ENCODE data around the gene ANKMY1. TPM values are rescaled to one million over a fixed set of nuclear protein-coding genes. Genes with fewer than 3 reads are reported as not detected.

The ANKMY1 gene
- polyA plus RNA-seq, 2 of the 4 experiments (the other 2 are of a cell fraction) = 10.6 to 16.5 TPM

DNA sequence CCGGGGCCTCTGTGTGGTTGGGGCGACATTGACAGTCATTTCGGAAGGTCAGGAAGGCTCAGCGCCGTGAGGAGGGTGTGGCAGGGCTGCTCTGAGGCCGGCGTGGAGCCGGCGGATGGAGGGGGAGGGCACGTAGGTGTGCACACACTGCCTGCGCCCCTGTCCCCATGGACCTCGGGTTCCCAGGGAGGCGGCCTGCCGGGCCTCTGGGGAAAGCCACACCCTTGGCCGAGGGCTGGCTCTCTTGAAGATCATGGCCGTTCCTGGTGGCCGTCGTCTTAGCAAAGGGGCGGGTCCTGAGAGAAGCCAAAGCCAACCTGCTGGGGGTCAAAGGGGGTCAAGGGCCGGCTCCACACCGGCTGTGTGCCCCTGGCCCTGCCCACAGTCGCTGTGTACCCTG, 110.5 kb downstream of the ANKMY1 start (continued):
- TF ChIP-seq, protein P1, sequence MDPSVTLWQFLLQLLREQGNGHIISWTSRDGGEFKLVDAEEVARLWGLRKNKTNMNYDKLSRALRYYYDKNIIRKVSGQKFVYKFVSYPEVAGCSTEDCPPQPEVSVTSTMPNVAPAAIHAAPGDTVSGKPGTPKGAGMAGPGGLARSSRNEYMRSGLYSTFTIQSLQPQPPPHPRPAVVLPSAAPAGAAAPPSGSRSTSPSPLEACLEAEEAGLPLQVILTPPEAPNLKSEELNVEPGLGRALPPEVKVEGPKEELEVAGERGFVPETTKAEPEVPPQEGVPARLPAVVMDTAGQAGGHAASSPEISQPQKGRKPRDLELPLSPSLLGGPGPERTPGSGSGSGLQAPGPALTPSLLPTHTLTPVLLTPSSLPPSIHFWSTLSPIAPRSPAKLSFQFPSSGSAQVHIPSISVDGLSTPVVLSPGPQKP (IDR thresholded peaks at IDR 0.05; ENCODE audit: low read depth, low read length) = no peak
- no peak for TF ChIP-seq FOSL2 (IDR thresholded peaks at IDR 0.05)
- no peak for TF ChIP-seq FOSL2 (CRISPR knock-in tag; IDR thresholded peaks at IDR 0.05)
- TF ChIP-seq REST (IDR thresholded peaks at IDR 0.05) = no peak
- TF ChIP-seq, protein P2, sequence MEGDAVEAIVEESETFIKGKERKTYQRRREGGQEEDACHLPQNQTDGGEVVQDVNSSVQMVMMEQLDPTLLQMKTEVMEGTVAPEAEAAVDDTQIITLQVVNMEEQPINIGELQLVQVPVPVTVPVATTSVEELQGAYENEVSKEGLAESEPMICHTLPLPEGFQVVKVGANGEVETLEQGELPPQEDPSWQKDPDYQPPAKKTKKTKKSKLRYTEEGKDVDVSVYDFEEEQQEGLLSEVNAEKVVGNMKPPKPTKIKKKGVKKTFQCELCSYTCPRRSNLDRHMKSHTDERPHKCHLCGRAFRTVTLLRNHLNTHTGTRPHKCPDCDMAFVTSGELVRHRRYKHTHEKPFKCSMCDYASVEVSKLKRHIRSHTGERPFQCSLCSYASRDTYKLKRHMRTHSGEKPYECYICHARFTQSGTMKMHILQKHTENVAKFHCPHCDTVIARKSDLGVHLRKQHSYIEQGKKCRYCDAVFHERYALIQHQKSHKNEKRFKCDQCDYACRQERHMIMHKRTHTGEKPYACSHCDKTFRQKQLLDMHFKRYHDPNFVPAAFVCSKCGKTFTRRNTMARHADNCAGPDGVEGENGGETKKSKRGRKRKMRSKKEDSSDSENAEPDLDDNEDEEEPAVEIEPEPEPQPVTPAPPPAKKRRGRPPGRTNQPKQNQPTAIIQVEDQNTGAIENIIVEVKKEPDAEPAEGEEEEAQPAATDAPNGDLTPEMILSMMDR (IDR thresholded peaks at IDR 0.05) = no peak

DNA sequence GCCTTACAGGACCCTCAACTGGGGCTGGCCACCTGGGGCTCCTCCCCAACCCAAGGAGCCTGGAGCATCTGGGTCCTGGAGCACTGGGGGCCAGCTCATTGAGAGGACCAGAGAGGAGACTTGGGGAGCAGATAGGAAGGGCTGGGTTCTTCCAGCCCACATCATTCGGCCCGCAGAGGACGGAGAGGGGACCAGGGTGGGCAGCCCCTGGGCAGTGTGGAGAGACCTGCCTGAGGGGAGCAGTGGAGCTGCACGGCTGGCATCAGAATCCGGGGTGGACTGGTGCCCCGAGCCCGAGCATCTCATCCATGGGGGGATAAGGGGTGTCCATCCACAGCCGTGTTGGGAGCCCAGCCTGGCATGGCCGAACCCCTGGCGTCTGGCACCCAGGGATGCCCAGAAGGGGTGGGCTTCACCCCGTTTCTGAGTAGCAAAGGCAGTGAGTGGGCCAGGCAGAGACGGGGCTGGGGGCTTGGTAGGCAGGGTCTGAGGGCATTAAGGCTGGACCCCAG, 111.1 kb downstream of the ANKMY1 start:
- DNase-seq (ENCODE audit: low read depth in 1 of 2, low spot score in 1 of 2) = no peak
- 88% methylated on average over 5 of the region's 12 CpGs for WGBS (ENCODE audit: missing lambda C conversion rate)
- ChIA-PET POLR2A (no interaction called here), CTCF (interaction anchor here (0.9 to 5.8 kb wide), 3 partner anchors 8 to 219 kb away, joined by 3 to 29 read pairs (median 4); no protein-coding TSS in a partner anchor)
- H3K4me1 ChIP-seq = peaks cover 52% of the 10 kb centered on the region
- no peak overlapping the region for H3K4me3 ChIP-seq
- H3K9me3 ChIP-seq = no peaks in the 10 kb centered on the region
- H3K27ac ChIP-seq = no peak overlapping the region
- FAIRE-seq = no peak
- TF ChIP-seq ZFP36 (IDR thresholded peaks at IDR 0.05; ENCODE audit: borderline replicate concordance, partially characterized antibody) (no peak), USF2 (IDR thresholded peaks at IDR 0.05) (no peak), FOSB (CRISPR knock-in tag; IDR thresholded peaks at IDR 0.05) (no peak), JUNB (IDR thresholded peaks at IDR 0.05) (no peak), BHLHE40 (IDR thresholded peaks at IDR 0.05; ENCODE audit: low read depth, low read length) (no peak), NPAS2 (CRISPR knock-in tag; IDR thresholded peaks at IDR 0.05; ENCODE audit: borderline replicate concordance) (no peak), EHMT2 (IDR thresholded peaks at IDR 0.05; ENCODE audit: low read depth) (no peak), EHF (CRISPR knock-in tag; IDR thresholded peaks at IDR 0.05) (no peak), EP300 (IDR thresholded peaks at IDR 0.05) (no peak), PBX3 (IDR thresholded peaks at IDR 0.05) (no peak)
- TF ChIP-seq, protein P3, sequence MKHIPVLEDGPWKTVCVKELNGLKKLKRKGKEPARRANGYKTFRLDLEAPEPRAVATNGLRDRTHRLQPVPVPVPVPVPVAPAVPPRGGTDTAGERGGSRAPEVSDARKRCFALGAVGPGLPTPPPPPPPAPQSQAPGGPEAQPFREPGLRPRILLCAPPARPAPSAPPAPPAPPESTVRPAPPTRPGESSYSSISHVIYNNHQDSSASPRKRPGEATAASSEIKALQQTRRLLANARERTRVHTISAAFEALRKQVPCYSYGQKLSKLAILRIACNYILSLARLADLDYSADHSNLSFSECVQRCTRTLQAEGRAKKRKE (CRISPR knock-in tag; IDR thresholded peaks at IDR 0.05; ENCODE audit: low read depth) = no peak
- TF ChIP-seq, protein P2 (IDR thresholded peaks at IDR 0.05) = no peak
- no peak overlapping the region for H3K4me2 ChIP-seq
- no peak for ATAC-seq
